Neural cell (in vitro differentiated cells): ENCODE measurements around the gene HBEGF. TPM values are rescaled to one million over a fixed set of nuclear protein-coding genes. Genes with fewer than 3 reads are reported as not detected.

Experiments used
- H2AFZ ChIP-seq: fragments of 200-600, 300-800 bp; sonication (generic), shearing (Covaris generic); 2 replicates; pipeline ENCODE4 v1.6.0; 2014; ENCODE audit warnings: low read depth, mild to moderate bottlenecking, antibody characterized with exemption, low read length, moderate library complexity
- H3F3A ChIP-seq: fragments of 200-600 bp; shearing (Covaris generic); 2 replicates; pipeline ENCODE4 v1.6.1; 2016; ENCODE audit warnings: mild to moderate bottlenecking, moderate library complexity, mixed read lengths, antibody characterized with exemption, low read length; ENCODE audit not compliant: insufficient read depth, poor library complexity, severe bottlenecking
- H3K27ac ChIP-seq: fragments of 200-600, 300-800 bp; sonication (generic), shearing (Covaris generic); 2 replicates; pipeline ENCODE4 v1.5.1; 2014; ENCODE audit warnings: mild to moderate bottlenecking, low read length, moderate library complexity
- H3K27me3 ChIP-seq: fragments of 300-800, 200-600 bp; sonication (generic), shearing (Covaris generic); 2 replicates; pipeline ENCODE4 v1.6.0; 2014; ENCODE audit warnings: mild to moderate bottlenecking, low read depth, low read length, moderate library complexity; ENCODE audit not compliant: insufficient read depth
- H3K36me3 ChIP-seq: fragments of 300-800, 200-600 bp; sonication (generic), shearing (Covaris generic); 2 replicates; pipeline ENCODE4 v1.5.1; 2014; ENCODE audit warnings: mild to moderate bottlenecking, antibody characterized with exemption, low read length, moderate library complexity; ENCODE audit not compliant: insufficient read depth
- H3K4me2 ChIP-seq: fragments of 300-800, 200-600 bp; sonication (generic), shearing (Covaris generic); 2 replicates; pipeline ENCODE4 v1.6.0; 2014; ENCODE audit warnings: mild to moderate bottlenecking, low read length
- H3K4me3 ChIP-seq: fragments of 300-800, 200-600 bp; sonication (generic), shearing (Covaris generic); 2 replicates; pipeline ENCODE4 v1.5.1; 2014; ENCODE audit warnings: mild to moderate bottlenecking, low read length, moderate library complexity
- H3K79me2 ChIP-seq: fragments of 200-600 bp; shearing (Covaris generic); replicated peaks from 2 replicates; pipeline ENCODE4 v1.6.0; 2014; ENCODE audit warnings: mild to moderate bottlenecking, low read length, moderate library complexity; ENCODE audit not compliant: insufficient read depth
- H3K9ac ChIP-seq: fragments of 300-800, 200-600 bp; sonication (generic), shearing (Covaris generic); 2 replicates; pipeline ENCODE4 v1.6.1; 2016; ENCODE audit warnings: mild to moderate bottlenecking, low read length, mixed read lengths
- H3K9me2 ChIP-seq: fragments of 200-600 bp; shearing (Covaris generic); 2 replicates; pipeline ENCODE4 v1.6.1; 2016; ENCODE audit warnings: mild to moderate bottlenecking, low read length, mixed read lengths; ENCODE audit not compliant: insufficient read depth
- H3K9me3 ChIP-seq: fragments of 200-600, 300-800 bp; sonication (generic), shearing (Covaris generic); 2 replicates; pipeline ENCODE4 v1.6.1; 2016; ENCODE audit warnings: mild to moderate bottlenecking, mixed run types, low read length, moderate library complexity, mixed read lengths
- H4K20me1 ChIP-seq: fragments of 200-600 bp; shearing (Covaris generic); 2 replicates; pipeline ENCODE4 v1.6.1; 2016; ENCODE audit warnings: mild to moderate bottlenecking, mixed run types; ENCODE audit not compliant: insufficient read depth
- EP300 ChIP-seq: fragments of 450-650 bp; conservative IDR thresholded peaks from 2 replicates; pipeline ENCODE4 v1.6.1; 2014; ENCODE audit warnings: antibody characterized with exemption, mild to moderate bottlenecking, moderate library complexity; ENCODE audit not compliant: poor library complexity, severe bottlenecking
- EZH2 ChIP-seq: fragments of 200-600, 300-800 bp; shearing (Covaris generic), sonication (generic); IDR thresholded peaks from 2 replicates; pipeline ENCODE4 v1.6.1; 2014; ENCODE audit warnings: antibody characterized with exemption, low read length, borderline replicate concordance, mild to moderate bottlenecking; ENCODE audit not compliant: insufficient read depth, poor library complexity, severe bottlenecking
- MXI1 ChIP-seq: fragments of 450-650 bp; conservative IDR thresholded peaks from 2 replicates; pipeline ENCODE4 v1.6.1; 2014; ENCODE audit warnings: antibody characterized with exemption, mild to moderate bottlenecking; ENCODE audit not compliant: poor library complexity, severe bottlenecking
- POLR2AphosphoS5 ChIP-seq: IDR thresholded peaks from 2 replicates; pipeline ENCODE4 v1.6.1; 2012
- RAD21 ChIP-seq: fragments of 450-650 bp; conservative IDR thresholded peaks from 2 replicates; pipeline ENCODE4 v1.6.1; 2014; ENCODE audit warnings: antibody characterized with exemption, mild to moderate bottlenecking, moderate library complexity
- SMC3 ChIP-seq: fragments of 450-650 bp; conservative IDR thresholded peaks from 2 replicates; pipeline ENCODE4 v1.6.1; 2014; ENCODE audit warnings: antibody characterized with exemption, mild to moderate bottlenecking, moderate library complexity; ENCODE audit not compliant: poor library complexity
- TAF1 ChIP-seq: IDR thresholded peaks from 2 replicates; pipeline ENCODE4 v1.6.1; 2012; ENCODE audit warnings: low read depth
- polyA plus RNA-seq: library from polyadenylated mRNA; depleted of rRNA; stranded (reverse); fragments of >200 nt; gene quantifications from 2 replicates; pipeline ENCODE4 v1.2.3, GENCODE V29; 2014
- TF ChIP-seq, protein P1 (sequence below): fragments of 450-650 bp; IDR thresholded peaks from 2 replicates; pipeline ENCODE4 v1.5.1; 2014; ENCODE audit warnings: antibody characterized with exemption, mild to moderate bottlenecking, moderate library complexity; ENCODE audit not compliant: poor library complexity, severe bottlenecking
- TF ChIP-seq, protein P2 (sequence below): IDR thresholded peaks from 2 replicates; pipeline ENCODE4 v1.6.1; 2012; ENCODE audit warnings: borderline replicate concordance

The HBEGF gene
- polyA plus RNA-seq, 1 donor from 2014 or later, result 9.8 TPM

GRCh38 chr5:140327589-140327988 lies 18.8 kb downstream of the HBEGF start:
- H3K4me3 ChIP-seq, result no peak overlapping the region
- no peak overlapping the region for H3K4me2 ChIP-seq
- H2AFZ ChIP-seq, result no peak overlapping the region
- TF ChIP-seq, protein P1, sequence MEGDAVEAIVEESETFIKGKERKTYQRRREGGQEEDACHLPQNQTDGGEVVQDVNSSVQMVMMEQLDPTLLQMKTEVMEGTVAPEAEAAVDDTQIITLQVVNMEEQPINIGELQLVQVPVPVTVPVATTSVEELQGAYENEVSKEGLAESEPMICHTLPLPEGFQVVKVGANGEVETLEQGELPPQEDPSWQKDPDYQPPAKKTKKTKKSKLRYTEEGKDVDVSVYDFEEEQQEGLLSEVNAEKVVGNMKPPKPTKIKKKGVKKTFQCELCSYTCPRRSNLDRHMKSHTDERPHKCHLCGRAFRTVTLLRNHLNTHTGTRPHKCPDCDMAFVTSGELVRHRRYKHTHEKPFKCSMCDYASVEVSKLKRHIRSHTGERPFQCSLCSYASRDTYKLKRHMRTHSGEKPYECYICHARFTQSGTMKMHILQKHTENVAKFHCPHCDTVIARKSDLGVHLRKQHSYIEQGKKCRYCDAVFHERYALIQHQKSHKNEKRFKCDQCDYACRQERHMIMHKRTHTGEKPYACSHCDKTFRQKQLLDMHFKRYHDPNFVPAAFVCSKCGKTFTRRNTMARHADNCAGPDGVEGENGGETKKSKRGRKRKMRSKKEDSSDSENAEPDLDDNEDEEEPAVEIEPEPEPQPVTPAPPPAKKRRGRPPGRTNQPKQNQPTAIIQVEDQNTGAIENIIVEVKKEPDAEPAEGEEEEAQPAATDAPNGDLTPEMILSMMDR, result no peak
- TF ChIP-seq MXI1, result no peak
- TF ChIP-seq, protein P2, sequence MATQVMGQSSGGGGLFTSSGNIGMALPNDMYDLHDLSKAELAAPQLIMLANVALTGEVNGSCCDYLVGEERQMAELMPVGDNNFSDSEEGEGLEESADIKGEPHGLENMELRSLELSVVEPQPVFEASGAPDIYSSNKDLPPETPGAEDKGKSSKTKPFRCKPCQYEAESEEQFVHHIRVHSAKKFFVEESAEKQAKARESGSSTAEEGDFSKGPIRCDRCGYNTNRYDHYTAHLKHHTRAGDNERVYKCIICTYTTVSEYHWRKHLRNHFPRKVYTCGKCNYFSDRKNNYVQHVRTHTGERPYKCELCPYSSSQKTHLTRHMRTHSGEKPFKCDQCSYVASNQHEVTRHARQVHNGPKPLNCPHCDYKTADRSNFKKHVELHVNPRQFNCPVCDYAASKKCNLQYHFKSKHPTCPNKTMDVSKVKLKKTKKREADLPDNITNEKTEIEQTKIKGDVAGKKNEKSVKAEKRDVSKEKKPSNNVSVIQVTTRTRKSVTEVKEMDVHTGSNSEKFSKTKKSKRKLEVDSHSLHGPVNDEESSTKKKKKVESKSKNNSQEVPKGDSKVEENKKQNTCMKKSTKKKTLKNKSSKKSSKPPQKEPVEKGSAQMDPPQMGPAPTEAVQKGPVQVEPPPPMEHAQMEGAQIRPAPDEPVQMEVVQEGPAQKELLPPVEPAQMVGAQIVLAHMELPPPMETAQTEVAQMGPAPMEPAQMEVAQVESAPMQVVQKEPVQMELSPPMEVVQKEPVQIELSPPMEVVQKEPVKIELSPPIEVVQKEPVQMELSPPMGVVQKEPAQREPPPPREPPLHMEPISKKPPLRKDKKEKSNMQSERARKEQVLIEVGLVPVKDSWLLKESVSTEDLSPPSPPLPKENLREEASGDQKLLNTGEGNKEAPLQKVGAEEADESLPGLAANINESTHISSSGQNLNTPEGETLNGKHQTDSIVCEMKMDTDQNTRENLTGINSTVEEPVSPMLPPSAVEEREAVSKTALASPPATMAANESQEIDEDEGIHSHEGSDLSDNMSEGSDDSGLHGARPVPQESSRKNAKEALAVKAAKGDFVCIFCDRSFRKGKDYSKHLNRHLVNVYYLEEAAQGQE, result no peak
- no peak for TF ChIP-seq SMC3
- no peak for TF ChIP-seq EZH2
- TF ChIP-seq TAF1, result no peak
- no peak for TF ChIP-seq RAD21
- TF ChIP-seq EP300, result no peak
- no peak for TF ChIP-seq POLR2AphosphoS5
- no peak overlapping the region for H3K9ac ChIP-seq
- H3K9me3 ChIP-seq, result no peaks in the 10 kb centered on the region
- no peaks in the 10 kb centered on the region for H3K36me3 ChIP-seq
- no peaks in the 10 kb centered on the region for H4K20me1 ChIP-seq
- H3K27me3 ChIP-seq, result no peaks in the 10 kb centered on the region
- no peaks in the 10 kb centered on the region for H3K79me2 ChIP-seq
- no peaks in the 10 kb centered on the region for H3K9me2 ChIP-seq
- H3K27ac ChIP-seq, result no peak overlapping the region
- H3F3A ChIP-seq, result no peaks in the 10 kb centered on the region

DNA sequence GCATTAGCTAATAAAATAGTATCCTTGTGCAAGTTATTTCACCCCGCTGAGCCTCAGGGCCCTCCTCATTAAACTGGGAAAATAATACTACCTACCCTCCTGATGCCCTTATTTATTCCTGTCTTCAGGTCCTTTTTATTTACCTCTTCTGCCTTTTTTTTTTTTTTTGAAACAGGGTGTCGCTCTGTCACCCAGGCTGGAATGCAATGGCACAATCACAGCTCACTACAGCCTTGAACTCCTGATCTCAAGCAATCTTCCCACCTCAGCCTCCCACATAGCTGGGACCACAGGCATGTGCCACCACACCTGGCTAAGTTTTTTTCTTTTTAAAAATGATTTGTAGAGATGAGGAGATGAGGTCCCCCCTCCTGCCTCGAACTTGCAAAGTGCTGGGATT lies 20.9 kb downstream of the HBEGF start:
- H4K20me1 ChIP-seq, result no peaks in the 10 kb centered on the region
- no peaks in the 10 kb centered on the region for H3K9me2 ChIP-seq
- no peaks in the 10 kb centered on the region for H3K79me2 ChIP-seq
- no peak overlapping the region for H3K9ac ChIP-seq
- H3K27ac ChIP-seq, result no peak overlapping the region
- H3K9me3 ChIP-seq, result no peaks in the 10 kb centered on the region
- H2AFZ ChIP-seq, result no peak overlapping the region
- H3K4me2 ChIP-seq, result no peak overlapping the region
- H3K36me3 ChIP-seq, result no peaks in the 10 kb centered on the region
- no peaks in the 10 kb centered on the region for H3K27me3 ChIP-seq
- no peak overlapping the region for H3K4me3 ChIP-seq
- TF ChIP-seq MXI1, result no peak
- TF ChIP-seq TAF1, result no peak
- TF ChIP-seq, protein P2, result no peak
- no peak for TF ChIP-seq POLR2AphosphoS5
- TF ChIP-seq, protein P1, result no peak
- no peak for TF ChIP-seq SMC3
- no peak for TF ChIP-seq RAD21
- no peak for TF ChIP-seq EP300
- no peak for TF ChIP-seq EZH2
- H3F3A ChIP-seq, result no peaks in the 10 kb centered on the region
